GOT3 (cell line): Measurements from ENCODE around the gene KCTD13.
"Not testable (repeated sequence)": the region's sequence is repeated elsewhere in the genome, so short reads cannot be mapped to it uniquely, and the experiment has no call there.

Experiments used
- DNase-seq: peaks from one replicate; lab custom pipeline; 2025; ENCODE audit warnings: mixed read lengths; lab: John Stamatoyannopoulos, UW

Gene KCTD13

DNA sequence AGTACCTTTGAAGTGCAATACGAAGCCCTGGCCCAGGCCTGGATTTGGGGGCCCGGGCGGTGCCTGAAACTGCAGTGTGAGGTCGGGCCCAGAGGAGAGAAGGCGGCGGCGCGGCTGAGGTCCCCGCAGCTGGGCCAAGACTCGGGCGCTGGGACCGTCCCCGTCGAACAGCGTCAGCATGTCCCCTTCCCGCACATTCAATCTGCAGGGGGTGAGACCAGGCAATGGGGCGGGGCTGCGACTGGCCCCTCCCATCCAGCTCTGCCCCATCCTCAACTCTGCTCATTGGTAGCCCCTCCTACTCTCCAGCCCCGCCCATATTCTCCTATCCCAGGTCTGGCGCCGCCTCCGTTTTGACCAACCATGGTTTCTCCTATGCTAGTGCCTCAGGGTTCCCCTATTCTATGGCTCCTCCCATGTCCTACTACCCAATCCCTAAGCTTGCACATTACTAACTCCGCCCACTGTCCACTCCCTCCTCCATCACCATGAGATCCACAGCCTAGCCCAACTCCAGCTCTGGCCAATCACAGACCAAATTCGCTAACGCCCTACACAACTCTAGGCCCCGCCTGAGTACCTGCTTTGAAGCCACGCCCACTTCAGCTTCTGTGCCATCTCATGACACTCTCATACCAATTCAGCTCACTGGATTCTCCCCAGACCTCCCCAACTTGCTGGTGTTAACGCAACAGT is 48.6 kb downstream of the KCTD13 start:
- no peak for DNase-seq

DNA sequence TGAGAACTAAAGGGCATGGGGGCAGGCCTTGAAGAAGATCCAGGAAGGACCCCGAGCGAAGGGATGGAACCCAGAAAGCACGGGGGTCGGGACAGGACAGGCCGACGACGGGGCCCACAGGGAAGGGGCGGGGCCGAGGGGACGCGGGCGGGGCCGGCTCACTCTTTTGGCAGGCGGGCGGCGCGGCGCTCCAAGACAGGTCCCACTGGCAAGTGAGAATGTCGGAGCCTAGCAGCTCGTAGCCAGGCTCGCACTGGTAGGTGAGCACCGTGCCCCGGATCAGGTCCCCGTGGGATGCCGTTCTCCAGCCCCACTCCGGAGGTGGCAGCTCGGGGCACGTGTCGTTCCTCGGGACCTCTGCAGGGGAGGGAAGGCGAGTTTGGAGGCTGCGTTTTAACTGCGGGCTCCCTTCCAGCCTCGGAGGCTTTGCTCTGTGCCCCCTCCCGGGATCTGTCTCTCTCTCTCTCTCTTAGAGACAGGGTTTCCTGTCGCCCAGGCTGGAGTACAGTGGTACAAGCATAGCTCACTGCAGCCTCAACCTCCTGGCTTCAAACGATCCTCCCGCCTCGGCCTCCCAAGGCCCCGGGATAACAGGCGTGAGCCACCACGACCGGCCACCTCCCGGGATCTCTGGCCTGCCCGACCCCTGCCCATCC is 49.3 kb downstream of the KCTD13 start:
- DNase-seq, result no peak

- no peak for DNase-seq
Observed at GRCh38 chr16:29876217-29876593, 49.8 kb downstream of the KCTD13 start.

DNA sequence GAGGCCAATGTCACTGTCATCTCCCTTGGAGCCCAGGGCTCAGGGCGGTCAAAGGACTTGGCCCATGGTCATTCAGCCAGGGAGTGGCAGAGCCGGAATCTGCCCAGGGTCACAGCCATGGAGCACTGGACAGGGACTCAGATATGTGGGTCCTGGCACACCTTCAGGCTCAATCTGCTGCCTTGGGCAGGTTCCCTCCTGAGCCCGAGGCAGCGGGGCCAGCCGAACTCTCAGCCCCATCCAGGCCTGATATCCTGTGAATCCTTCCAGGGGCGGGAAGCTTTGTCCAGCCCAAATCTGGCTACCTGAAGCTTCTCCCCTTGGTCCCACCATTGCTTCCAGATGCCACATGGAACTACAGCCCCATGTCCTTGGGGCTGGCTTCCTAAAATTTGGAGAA is 50.8 kb downstream of the KCTD13 start:
- no peak for DNase-seq

DNA sequence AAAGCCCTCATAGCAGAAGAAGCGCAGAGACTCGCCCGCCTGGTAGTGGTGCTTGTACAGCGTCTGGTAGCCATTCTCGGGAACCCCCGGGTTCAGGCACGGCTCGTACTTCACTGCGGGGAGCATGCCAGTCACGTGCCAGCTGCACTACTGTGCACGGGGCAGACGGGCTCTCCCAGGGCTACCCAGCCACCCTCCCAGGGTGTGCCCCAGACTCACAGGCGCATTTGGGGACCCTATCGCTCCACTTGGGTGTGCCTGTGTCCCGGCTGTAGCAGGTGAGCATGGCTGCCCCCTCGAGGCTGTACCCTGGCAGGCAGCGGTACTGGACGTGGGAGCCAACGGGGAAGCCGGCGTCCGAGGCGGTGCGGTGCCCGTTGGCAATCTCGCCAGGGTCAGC is 52.7 kb downstream of the KCTD13 start:
- no peak for DNase-seq

GRCh38 chr16:29871822-29872546 is 54.0 kb downstream of the KCTD13 start:
- DNase-seq, result no peak

DNA sequence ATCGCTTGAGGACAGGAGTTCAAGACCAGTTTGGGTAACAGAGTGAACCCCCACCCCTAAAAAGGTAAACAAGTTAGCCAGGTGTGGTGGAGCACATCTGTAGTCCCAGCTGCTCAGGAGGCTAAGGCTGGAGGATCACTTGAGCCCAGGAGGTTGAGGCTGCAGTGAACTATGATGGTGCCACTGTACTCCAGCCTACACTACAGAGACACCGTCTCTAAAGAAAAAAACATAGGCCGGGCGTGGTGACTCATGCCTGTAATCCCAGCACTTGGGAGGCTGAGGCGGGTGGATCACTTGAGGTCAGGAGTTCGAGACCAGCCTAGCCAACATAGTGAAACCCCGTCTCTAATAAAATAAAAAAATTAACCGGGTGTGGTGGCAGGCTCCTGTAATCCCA is 57.0 kb downstream of the KCTD13 start:
- DNase-seq, result not testable (repeated sequence)

DNA sequence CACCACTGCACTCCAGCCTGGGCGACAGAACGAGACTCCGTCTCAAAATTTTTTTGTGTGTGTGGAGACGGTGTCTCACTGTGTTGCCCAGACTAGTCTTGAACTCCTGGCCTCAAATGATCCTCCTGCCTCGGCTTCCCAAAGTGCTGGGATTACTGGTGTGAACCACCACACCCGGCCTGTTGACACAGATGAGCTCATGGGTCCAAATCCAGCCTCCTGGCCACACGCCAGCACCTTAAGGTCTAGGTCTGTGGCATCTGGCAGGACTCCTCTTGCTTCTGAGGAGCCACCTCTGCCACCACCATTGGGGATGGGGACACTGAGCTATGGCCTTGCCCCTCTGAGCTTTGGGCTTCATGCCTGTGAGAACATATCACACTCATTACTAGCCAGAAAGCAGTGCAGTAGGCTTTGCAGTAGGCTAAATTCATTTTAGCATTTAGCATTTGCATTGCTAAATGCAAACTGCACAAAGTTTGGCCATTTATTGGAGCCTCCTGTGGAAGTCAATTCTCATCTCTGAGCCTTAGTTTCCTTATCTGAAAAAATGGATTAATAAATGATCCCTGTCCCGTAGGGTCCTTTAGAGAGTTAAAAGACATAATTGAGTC is 57.5 kb downstream of the KCTD13 start:
- no peak for DNase-seq

- no peak for DNase-seq
Observed at GRCh38 chr16:29864205-29864604, 61.8 kb downstream of the KCTD13 start.

DNA sequence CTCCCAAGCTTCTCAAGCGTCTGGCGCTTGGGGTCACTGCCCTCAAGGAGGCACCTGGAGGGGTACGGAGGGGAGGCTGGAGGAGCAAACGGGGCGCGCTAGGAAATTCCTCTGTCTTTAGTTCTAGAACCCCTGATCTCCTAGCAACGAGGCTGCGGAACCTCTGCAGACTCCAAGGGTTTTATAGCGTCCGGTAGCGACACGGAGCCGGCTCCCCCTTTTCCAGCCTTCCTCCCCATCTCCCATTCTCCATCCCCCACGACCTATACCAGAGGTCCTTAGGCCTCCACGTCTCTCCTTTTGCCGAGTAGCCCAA is 62.4 kb downstream of the KCTD13 start:
- DNase-seq, result no peak

- DNase-seq, result peak; percentile 76
Observed at GRCh38 chr16:29862884-29863668, 63.0 kb downstream of the KCTD13 start, which contains the start of gene CDIPT. TSS of gene CDIPT (minus strand) at chr16:29863226. CDS start at chr16:29862857, 369 bp downstream.

GRCh38 chr16:29862383-29862883 is 63.6 kb downstream of the KCTD13 start:
- DNase-seq, result no peak

DNA sequence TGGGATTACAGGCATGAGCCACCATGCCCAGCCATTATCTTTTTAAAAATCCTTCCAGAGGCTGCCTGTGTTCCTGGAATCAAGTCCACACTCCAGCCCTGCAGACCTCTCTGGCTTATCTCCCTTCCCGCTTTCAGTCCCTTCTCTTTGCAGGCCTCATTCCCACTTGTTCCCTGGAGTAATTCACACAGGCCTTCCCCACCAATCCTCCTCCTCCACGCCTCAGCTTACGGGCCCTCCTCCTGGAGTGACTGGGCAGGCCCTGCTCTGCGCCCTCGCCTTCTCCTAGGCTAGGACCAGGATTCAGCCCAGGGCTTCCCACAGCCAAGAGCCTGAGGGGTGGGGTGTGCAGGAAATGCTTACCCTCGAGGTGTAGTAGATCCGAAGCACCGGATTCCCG is 65.8 kb downstream of the KCTD13 start:
- no peak for DNase-seq

GRCh38 chr16:29858974-29859373 is 67.1 kb downstream of the KCTD13 start:
- DNase-seq, result no peak

DNA sequence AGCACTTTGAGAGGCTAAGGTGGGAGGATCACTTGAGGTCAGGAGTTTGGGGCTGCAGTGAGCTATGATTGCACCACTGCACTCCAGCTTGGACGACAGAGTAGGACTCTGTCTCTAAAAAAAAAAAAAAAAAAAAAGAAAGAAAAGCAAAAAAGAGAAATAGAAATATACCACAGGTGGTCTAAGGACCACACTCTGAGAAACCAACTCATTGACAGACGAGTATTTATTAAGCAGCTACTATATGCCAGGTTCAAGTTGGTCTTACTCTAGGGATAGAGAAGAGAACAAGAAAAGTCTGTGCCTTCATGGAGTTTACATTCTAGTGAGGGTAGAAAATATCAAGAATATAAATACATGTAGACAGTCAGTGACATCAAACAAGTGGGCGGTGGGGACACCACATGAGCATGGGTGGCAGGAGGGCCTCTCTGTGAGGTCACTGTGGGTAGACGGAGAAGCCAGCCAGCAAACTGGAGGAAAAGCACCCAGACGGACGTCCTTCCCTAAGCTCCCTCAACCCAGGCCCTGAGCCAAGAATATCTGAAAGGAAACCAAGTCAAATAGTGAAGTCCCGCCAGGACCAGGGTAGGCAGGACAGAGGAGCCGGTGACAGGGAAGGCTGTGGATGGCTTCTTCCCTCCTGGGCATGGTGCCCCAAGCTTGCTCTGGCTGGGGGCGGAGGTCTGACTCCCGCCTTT is 67.7 kb downstream of the KCTD13 start:
- DNase-seq, result no peak

DNA sequence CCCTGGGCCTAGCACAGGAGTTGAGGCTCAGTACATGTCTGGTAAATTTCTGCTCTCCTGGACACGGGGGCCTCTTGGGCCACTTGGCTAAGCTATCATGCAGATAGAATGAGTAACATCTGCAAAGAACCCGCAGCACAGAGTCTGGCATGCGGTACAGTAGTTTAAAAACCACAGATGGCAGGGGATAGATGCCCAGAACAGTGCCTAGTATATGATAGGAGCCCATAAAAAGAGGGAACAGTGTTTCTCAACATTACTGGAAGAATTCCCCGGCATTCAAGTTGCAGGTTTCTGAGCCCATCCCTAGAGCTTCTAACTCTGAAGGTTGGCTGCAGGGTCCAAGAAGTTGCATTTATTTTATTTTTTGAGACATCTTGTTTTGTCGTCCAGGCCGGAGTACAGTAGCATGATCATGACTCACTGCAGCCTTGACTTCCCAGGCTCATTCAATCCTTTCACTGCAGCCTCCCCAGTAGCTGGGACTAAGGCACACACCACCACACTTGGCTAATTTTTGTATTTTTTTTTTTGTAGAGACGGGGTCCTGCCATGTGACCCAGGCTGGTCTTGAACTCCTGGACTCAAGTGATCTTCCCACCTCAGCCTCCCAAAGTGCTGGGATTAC is 68.8 kb downstream of the KCTD13 start:
- peak; percentile 27 for DNase-seq
